Endothelial cell (in vitro differentiated cells): ENCODE data around the gene ADGRB2. TPM values are rescaled to one million over a fixed set of nuclear protein-coding genes. Genes with fewer than 3 reads are reported as not detected.
A peak's percentile ranks its signal among the peaks of the same experiment; 100 is the strongest.

Source experiments
- DNase-seq: peaks from one replicate; pipeline ENCODE4 v3.0.0; 2021; ENCODE audit warnings: low spot score
- H3K27ac Mint-ChIP-seq: one replicate; pipeline ENCODE4 v1.8.0; 2021; ENCODE audit warnings: mixed read lengths, inconsistent platforms; ENCODE audit not compliant: unreplicated experiment
- H3K27me3 Mint-ChIP-seq: one replicate; pipeline ENCODE4 v1.8.0; 2021; ENCODE audit warnings: mild to moderate bottlenecking, moderate library complexity, mixed read lengths, inconsistent platforms; ENCODE audit not compliant: unreplicated experiment
- H3K36me3 Mint-ChIP-seq: one replicate; pipeline ENCODE4 v1.8.0; 2021; ENCODE audit warnings: mild to moderate bottlenecking, low read depth, mixed read lengths, inconsistent platforms; ENCODE audit not compliant: unreplicated experiment
- H3K4me1 Mint-ChIP-seq: one replicate; pipeline ENCODE4 v1.8.0; 2021; ENCODE audit warnings: mild to moderate bottlenecking, mixed read lengths, inconsistent platforms; ENCODE audit not compliant: unreplicated experiment
- H3K4me3 Mint-ChIP-seq: one replicate; pipeline ENCODE4 v1.8.0; 2021; ENCODE audit warnings: mild to moderate bottlenecking, mixed read lengths, inconsistent platforms; ENCODE audit not compliant: unreplicated experiment
- H3K9me3 Mint-ChIP-seq: one replicate; pipeline ENCODE4 v1.8.0; 2021; ENCODE audit warnings: mixed read lengths, inconsistent platforms; ENCODE audit not compliant: unreplicated experiment
- CTCF ChIP-seq: fragments of 200-600 bp; sonication (generic); IDR thresholded peaks from one replicate; pipeline ENCODE4 v1.5.0; 2021; ENCODE audit warnings: antibody characterized with exemption; ENCODE audit not compliant: unreplicated experiment
- total RNA-seq: library from RNA; stranded (reverse); fragmentation: NEBNext Ultra II Directional; extraction: Animal tissue kit (Norgen Biotek cat#: 25700); gene quantifications from one replicate; pipeline ENCODE4 v1.2.1, GENCODE V29; 2021; ENCODE audit not compliant: unreplicated experiment

The ADGRB2 gene
- total RNA-seq, 1 donor from 2014 or later = 0.44 TPM

- no peak overlapping the region for H3K27ac Mint-ChIP-seq
- peak; percentile 86 for DNase-seq
- peak; percentile 59 for TF ChIP-seq CTCF
- H3K9me3 Mint-ChIP-seq = no peaks in the 10 kb centered on the region
- peak overlapping the region; percentile 91 for H3K4me3 Mint-ChIP-seq
- no peaks in the 10 kb centered on the region for H3K36me3 Mint-ChIP-seq
- peaks cover 15% of the 10 kb centered on the region for H3K4me1 Mint-ChIP-seq
- H3K27me3 Mint-ChIP-seq = peaks cover 12% of the 10 kb centered on the region
These were observed 48.9 kb downstream of the ADGRB2 start for GRCh38 chr1:31715087-31715872.

- H3K27me3 Mint-ChIP-seq = peaks cover 12% of the 10 kb centered on the region
- no peak for TF ChIP-seq CTCF
- H3K36me3 Mint-ChIP-seq = no peaks in the 10 kb centered on the region
- peak overlapping the region; percentile 42 for H3K27ac Mint-ChIP-seq
- H3K4me1 Mint-ChIP-seq = peaks cover 15% of the 10 kb centered on the region
- H3K9me3 Mint-ChIP-seq = no peaks in the 10 kb centered on the region
- DNase-seq = peak; percentile 62
- H3K4me3 Mint-ChIP-seq = peak overlapping the region; percentile 81
These were observed 49.6 kb downstream of the ADGRB2 start for GRCh38 chr1:31714442-31715086.

GRCh38 chr1:31712630-31713029 is 51.5 kb downstream of the ADGRB2 start:
- no peak for DNase-seq
- no peak overlapping the region for H3K4me3 Mint-ChIP-seq
- no peaks in the 10 kb centered on the region for H3K9me3 Mint-ChIP-seq
- no peak overlapping the region for H3K27ac Mint-ChIP-seq
- peaks cover 16% of the 10 kb centered on the region for H3K4me1 Mint-ChIP-seq
- TF ChIP-seq CTCF = no peak
- H3K36me3 Mint-ChIP-seq = no peaks in the 10 kb centered on the region
- H3K27me3 Mint-ChIP-seq = peaks cover 17% of the 10 kb centered on the region

- peaks cover 16% of the 10 kb centered on the region for H3K27me3 Mint-ChIP-seq
- H3K4me1 Mint-ChIP-seq = peaks cover 16% of the 10 kb centered on the region
These were observed 52.1 kb downstream of the ADGRB2 start for GRCh38 chr1:31712068-31712467.

More at GRCh38 chr1:31712068-31712467, 52.1 kb downstream of the ADGRB2 start:
- no peak for DNase-seq
- Mint-ChIP-seq H3K27ac (no peak overlapping the region), H3K4me3 (no peak overlapping the region), H3K9me3 (no peaks in the 10 kb centered on the region), H3K36me3 (no peaks in the 10 kb centered on the region)
- TF ChIP-seq CTCF = no peak
